Rectal smooth muscle tissue (tissue), 1 donor: ENCODE data around the gene HOXA11.

ENCODE experiments used
- H3K27ac ChIP-seq: one replicate; pipeline ENCODE4 v1.7.0; 2013; ENCODE audit warnings: low read depth, low read length, inconsistent platforms
- H3K27me3 ChIP-seq: one replicate; pipeline ENCODE4 v1.7.0; 2013; ENCODE audit warnings: low read length; ENCODE audit not compliant: control insufficient read depth, insufficient read depth
- H3K36me3 ChIP-seq: one replicate; pipeline ENCODE4 v1.7.0; 2013; ENCODE audit warnings: low read length; ENCODE audit not compliant: control insufficient read depth, insufficient read depth
- H3K4me1 ChIP-seq: one replicate; pipeline ENCODE4 v1.7.0; 2013; ENCODE audit warnings: low read length; ENCODE audit not compliant: control insufficient read depth, insufficient read depth
- H3K4me3 ChIP-seq: one replicate; pipeline ENCODE4 v1.7.0; 2013; ENCODE audit warnings: low read length
- H3K9ac ChIP-seq: one replicate; pipeline ENCODE4 v1.7.0; 2013; ENCODE audit warnings: low read length

HOXA11 gene

GRCh38 chr7:27143950-27144780 is 40.9 kb downstream of the HOXA11 start:
- Histone ChIP-seq H3K27ac (peak overlapping the region; percentile 52), H3K27me3 (no peaks in the 10 kb centered on the region), H3K4me3 (peak overlapping the region; percentile 83), H3K9ac (peak overlapping the region; percentile 34), H3K36me3 (peaks cover 12% of the 10 kb centered on the region), H3K4me1 (peaks cover 14% of the 10 kb centered on the region)

GRCh38 chr7:27143023-27143949 is 41.7 kb downstream of the HOXA11 start, which contains the start of gene HOXA5:
Gene HOXA5 (minus strand): TSS chr7:27143681. CDS start chr7:27143607, 74 bp downstream.
- peaks cover 11% of the 10 kb centered on the region for H3K4me1 ChIP-seq
- peaks cover 12% of the 10 kb centered on the region for H3K36me3 ChIP-seq
- H3K27me3 ChIP-seq = no peaks in the 10 kb centered on the region
- peak within 1 kb of the TSS; percentile 78 for H3K27ac ChIP-seq
- peak within 1 kb of the TSS; percentile 83 for H3K4me3 ChIP-seq
- peak within 1 kb of the TSS; percentile 70 for H3K9ac ChIP-seq

- Histone ChIP-seq H3K27me3 (no peaks in the 10 kb centered on the region), H3K9ac (peak overlapping the region; percentile 70), H3K4me3 (peak overlapping the region; percentile 83), H3K27ac (peak overlapping the region; percentile 78), H3K36me3 (peaks cover 12% of the 10 kb centered on the region), H3K4me1 (peaks cover 10% of the 10 kb centered on the region)
Observed at GRCh38 chr7:27142580-27143022, 42.4 kb downstream of the HOXA11 start.

GRCh38 chr7:27141923-27142579 is 43.0 kb downstream of the HOXA11 start:
- H3K27me3 ChIP-seq = no peaks in the 10 kb centered on the region
- H3K27ac ChIP-seq = peak overlapping the region; percentile 78

GRCh38 chr7:27141137-27141922 is 43.7 kb downstream of the HOXA11 start:
- peaks cover 13% of the 10 kb centered on the region for H3K4me1 ChIP-seq
- peak overlapping the region; percentile 83 for H3K4me3 ChIP-seq
- no peak overlapping the region for H3K9ac ChIP-seq

More at GRCh38 chr7:27141923-27142579, 43.0 kb downstream of the HOXA11 start:
- Histone ChIP-seq H3K36me3 (peaks cover 12% of the 10 kb centered on the region), H3K4me3 (peak overlapping the region; percentile 83), H3K9ac (peak overlapping the region; percentile 70), H3K4me1 (peaks cover 11% of the 10 kb centered on the region)

GRCh38 chr7:27140126-27140857 is 44.7 kb downstream of the HOXA11 start:
- Histone ChIP-seq H3K4me3 (peak overlapping the region; percentile 61), H3K27me3 (no peaks in the 10 kb centered on the region), H3K4me1 (peaks cover 19% of the 10 kb centered on the region), H3K27ac (peak overlapping the region; percentile 73), H3K9ac (no peak overlapping the region), H3K36me3 (peaks cover 8% of the 10 kb centered on the region)

More at GRCh38 chr7:27141137-27141922, 43.7 kb downstream of the HOXA11 start:
- no peaks in the 10 kb centered on the region for H3K27me3 ChIP-seq
- H3K27ac ChIP-seq = peak overlapping the region; percentile 78
- H3K36me3 ChIP-seq = peaks cover 12% of the 10 kb centered on the region

GRCh38 chr7:27139334-27140125 is 45.5 kb downstream of the HOXA11 start:
- Histone ChIP-seq H3K27me3 (no peaks in the 10 kb centered on the region), H3K27ac (peak overlapping the region; percentile 73), H3K9ac (no peak overlapping the region), H3K4me1 (peaks cover 22% of the 10 kb centered on the region), H3K4me3 (peak overlapping the region; percentile 61), H3K36me3 (peaks cover 5% of the 10 kb centered on the region)

- Histone ChIP-seq H3K4me3 (peak overlapping the region; percentile 61), H3K27me3 (no peaks in the 10 kb centered on the region), H3K9ac (no peak overlapping the region), H3K4me1 (peaks cover 26% of the 10 kb centered on the region), H3K36me3 (peaks cover 2% of the 10 kb centered on the region), H3K27ac (peak overlapping the region; percentile 74)
Observed at GRCh38 chr7:27138985-27139333, 46.1 kb downstream of the HOXA11 start.

GRCh38 chr7:27138472-27138871 is 46.6 kb downstream of the HOXA11 start:
- Histone ChIP-seq H3K4me1 (peaks cover 30% of the 10 kb centered on the region), H3K9ac (no peak overlapping the region), H3K27ac (peak overlapping the region; percentile 74), H3K36me3 (no peaks in the 10 kb centered on the region), H3K27me3 (no peaks in the 10 kb centered on the region), H3K4me3 (peak overlapping the region; percentile 44)

GRCh38 chr7:27137640-27138315 is 47.3 kb downstream of the HOXA11 start:
- H3K9ac ChIP-seq = no peak overlapping the region
- H3K27ac ChIP-seq = peak overlapping the region; percentile 74
- peak overlapping the region; percentile 44 for H3K4me3 ChIP-seq
- no peaks in the 10 kb centered on the region for H3K27me3 ChIP-seq
- no peaks in the 10 kb centered on the region for H3K36me3 ChIP-seq
- H3K4me1 ChIP-seq = peaks cover 37% of the 10 kb centered on the region
